ENCODE measurements around the gene CTSC. TPM values are rescaled to one million over a fixed set of nuclear protein-coding genes. Genes with fewer than 3 reads are reported as not detected.

CTSC gene
- total and polyA plus RNA-seq, 9 of the 15 experiments (the other 6 are each of a cell fraction or from before 2014, with no cell fraction given): 113 to 403 (median 187) TPM

- TF ChIP-seq CBX3 (IDR thresholded peaks at IDR 0.05; ENCODE audit: borderline replicate concordance in 1 of 2, low read length in 2 of 2): no peak; a peak in 1 of 3 replicates
- no peak for TF ChIP-seq ZBED1 (IDR thresholded peaks at IDR 0.05)
- TF ChIP-seq LARP7 (IDR thresholded peaks at IDR 0.05): 0 out of 2 replicates have a peak, but pooled peaks have one; percentile 7
- TF ChIP-seq ZNF3 (CRISPR knock-in tag; IDR thresholded peaks at IDR 0.05): 0 out of 2 replicates have a peak, but pooled peaks have one; percentile 3
- no peak for TF ChIP-seq STAT6 (CRISPR knock-in tag; IDR thresholded peaks at IDR 0.05)
- no peak for TF ChIP-seq WHSC1 (IDR thresholded peaks at IDR 0.05; ENCODE audit: low read length)
- TF ChIP-seq MED1 (CRISPR knock-in tag; IDR thresholded peaks at IDR 0.05; ENCODE audit: borderline replicate concordance): no peak
- peak; percentile 20 for TF ChIP-seq DACH1 (IDR thresholded peaks at IDR 0.05; ENCODE audit: partially characterized antibody)
- no peak for TF ChIP-seq ZNF354B (CRISPR knock-in tag; IDR thresholded peaks at IDR 0.05)
- no peak for TF ChIP-seq HMG20A (CRISPR knock-in tag; conservative IDR thresholded peaks at IDR 0.05)
- TF ChIP-seq LEF1 (IDR thresholded peaks at IDR 0.05): peak; percentile 37
- 0 out of 4 replicates have a peak, but pooled peaks of 1 of the 2 experiments have one; percentile 3 for TF ChIP-seq FOXK2 (conservative IDR thresholded peaks at IDR 0.05 in 1 of 2, IDR thresholded peaks at IDR 0.05 in 1 of 2; ENCODE audit: low read depth in 2 of 2)
- no peak for TF ChIP-seq SREBF1 (IDR thresholded peaks at IDR 0.05; ENCODE audit: borderline replicate concordance, low read depth, low read length)
- TF ChIP-seq ARNT (IDR thresholded peaks at IDR 0.05): peak in 1 of 2 experiments; percentile 63; a peak in 2 of 4 replicates
- TF ChIP-seq ZBTB40 (IDR thresholded peaks at IDR 0.05): 0 out of 2 replicates have a peak, but pooled peaks have one; percentile 11
- no peak for TF ChIP-seq ZBTB40 (CRISPR knock-in tag; IDR thresholded peaks at IDR 0.05)
- no peak for TF ChIP-seq MYBL2 (IDR thresholded peaks at IDR 0.05; ENCODE audit: low read depth)
- no peak for TF ChIP-seq MYBL2 (CRISPR knock-in tag; IDR thresholded peaks at IDR 0.05; ENCODE audit: borderline replicate concordance)
- TF ChIP-seq ZNF668 (CRISPR knock-in tag; IDR thresholded peaks at IDR 0.05): no peak
These were observed 592 bp upstream of the CTSC start (continued) for GRCh38 chr11:88337987-88338668.

Data from K562 (cell line).